A673 (cell line): ENCODE data around the gene TIGD3. TPM values are rescaled to one million over a fixed set of nuclear protein-coding genes. Genes with fewer than 3 reads are reported as not detected.

Experiments
- BruUV-seq: library from RNA; stranded (reverse); fragments of 400-500 nt; replicated peaks from 2 replicates; lab custom pipeline; 2021; lab: Mats Ljungman, UMichigan
- CTCF ChIA-PET: fragments of 300-600 bp; sonication (Branson Sonifier 250); formaldehyde crosslinking; loops from one replicate; lab custom pipeline; 2022; ENCODE audit warnings: antibody characterized with exemption; lab: Charles Lee
- POLR2A ChIA-PET: fragments of 300-600 bp; sonication (Branson Sonifier 250); formaldehyde crosslinking; loops from one replicate; lab custom pipeline; 2022; ENCODE audit warnings: antibody characterized with exemption; ENCODE audit not compliant: low non-redundant PET; lab: Charles Lee
- DNase-seq: peaks from one replicate; pipeline ENCODE4 v3.0.0-alpha.2; 2015; ENCODE audit warnings: low spot score
- H3K27ac ChIP-seq: fragments of 200-600 bp; sonication (generic); 2 replicates; pipeline ENCODE4 v1.5.1; 2016; ENCODE audit warnings: mixed run types, low read depth, mild to moderate bottlenecking, mixed read lengths, antibody characterized with exemption, low read length; ENCODE audit not compliant: poor library complexity, severe bottlenecking
- H3K27me3 ChIP-seq: fragments of 200-600 bp; sonication (generic); replicated peaks from 2 replicates; pipeline ENCODE4 v1.6.1; 2017; ENCODE audit warnings: mixed run types, low read depth, mild to moderate bottlenecking, mixed read lengths, antibody characterized with exemption, low read length; ENCODE audit not compliant: insufficient read depth, poor library complexity
- H3K36me3 ChIP-seq: fragments of 200-600 bp; sonication (generic); 2 replicates; pipeline ENCODE4 v1.6.1; 2016; ENCODE audit warnings: mixed run types, mild to moderate bottlenecking, mixed read lengths, antibody characterized with exemption, low read length; ENCODE audit not compliant: insufficient read depth, poor library complexity, severe bottlenecking
- H3K4me1 ChIP-seq: fragments of 200-600 bp; sonication (generic); 2 replicates; pipeline ENCODE4 v1.6.1; 2017; ENCODE audit warnings: mixed run types, mild to moderate bottlenecking, mixed read lengths, antibody characterized with exemption, low read length; ENCODE audit not compliant: insufficient read depth, poor library complexity, severe bottlenecking
- H3K4me3 ChIP-seq: fragments of 200-600 bp; sonication (generic); 2 replicates; pipeline ENCODE4 v1.5.1; 2016; ENCODE audit warnings: low read depth, mixed run types, mild to moderate bottlenecking, mixed read lengths, low read length; ENCODE audit not compliant: poor library complexity, severe bottlenecking
- H3K9me3 ChIP-seq: fragments of 200-600 bp; sonication (generic); 2 replicates; pipeline ENCODE4 v1.6.1; 2016; ENCODE audit warnings: mixed run types, low read depth, mild to moderate bottlenecking, mixed read lengths, antibody characterized with exemption, low read length; ENCODE audit not compliant: poor library complexity, severe bottlenecking
- EZH2 ChIP-seq: fragments of 200-600 bp; sonication (generic); IDR thresholded peaks from 2 replicates; pipeline ENCODE4 v1.6.1; 2017; ENCODE audit warnings: borderline replicate concordance, low read depth, mild to moderate bottlenecking, mixed read lengths, antibody characterized with exemption, low read length; ENCODE audit not compliant: poor library complexity, severe bottlenecking
- intact Hi-C: fragments of 100-400 bp; cut with micrococcal nuclease; formaldehyde crosslinking; loops from one replicate; pipeline ENCODE4 v1.10.0; 2022; ENCODE audit not compliant: unreplicated experiment
- total RNA-seq: library from RNA; stranded (reverse); gene quantifications from 2 replicates; pipeline ENCODE4 v1.2.3, GENCODE V29; 2021
- TF ChIP-seq, protein P1 (sequence below): fragments of 300-800, 200-600 bp; sonication (generic); conservative IDR thresholded peaks from 2 replicates; pipeline ENCODE4 v1.5.1; 2017; ENCODE audit warnings: low read depth, mild to moderate bottlenecking, antibody characterized with exemption, low read length, moderate library complexity, mixed read lengths

Gene TIGD3
- total RNA-seq, 1 experiment from 2014 or later = 2.3 TPM

DNA sequence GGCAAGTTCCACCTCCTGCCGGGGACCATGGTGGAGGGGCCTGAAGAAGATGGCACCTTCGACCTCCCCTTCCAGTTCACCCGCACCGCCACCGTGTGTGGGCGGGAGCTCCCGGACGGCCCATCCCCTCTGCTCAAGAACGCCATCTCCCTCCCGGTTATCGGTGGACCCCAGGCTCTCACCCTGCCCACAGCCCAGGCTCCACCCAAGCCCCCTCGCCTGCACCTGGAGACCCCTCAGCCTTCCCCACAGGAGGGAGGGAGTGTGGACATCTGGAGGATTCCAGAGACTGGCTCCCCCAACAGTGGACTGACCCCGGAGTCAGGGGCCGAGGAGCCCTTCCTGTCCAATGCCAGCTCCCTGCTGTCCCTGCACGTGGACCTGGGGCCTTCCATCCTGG lies 33.5 kb upstream of the TIGD3 start:
- DNase-seq = no peak
- Histone ChIP-seq H3K27me3 (no peaks in the 10 kb centered on the region), H3K4me1 (peaks cover 5% of the 10 kb centered on the region), H3K27ac (no peak overlapping the region), H3K9me3 (no peaks in the 10 kb centered on the region), H3K36me3 (no peaks in the 10 kb centered on the region), H3K4me3 (no peak overlapping the region)
- ChIA-PET CTCF (no interaction called here), POLR2A (no interaction called here)
- TF ChIP-seq, protein P1, sequence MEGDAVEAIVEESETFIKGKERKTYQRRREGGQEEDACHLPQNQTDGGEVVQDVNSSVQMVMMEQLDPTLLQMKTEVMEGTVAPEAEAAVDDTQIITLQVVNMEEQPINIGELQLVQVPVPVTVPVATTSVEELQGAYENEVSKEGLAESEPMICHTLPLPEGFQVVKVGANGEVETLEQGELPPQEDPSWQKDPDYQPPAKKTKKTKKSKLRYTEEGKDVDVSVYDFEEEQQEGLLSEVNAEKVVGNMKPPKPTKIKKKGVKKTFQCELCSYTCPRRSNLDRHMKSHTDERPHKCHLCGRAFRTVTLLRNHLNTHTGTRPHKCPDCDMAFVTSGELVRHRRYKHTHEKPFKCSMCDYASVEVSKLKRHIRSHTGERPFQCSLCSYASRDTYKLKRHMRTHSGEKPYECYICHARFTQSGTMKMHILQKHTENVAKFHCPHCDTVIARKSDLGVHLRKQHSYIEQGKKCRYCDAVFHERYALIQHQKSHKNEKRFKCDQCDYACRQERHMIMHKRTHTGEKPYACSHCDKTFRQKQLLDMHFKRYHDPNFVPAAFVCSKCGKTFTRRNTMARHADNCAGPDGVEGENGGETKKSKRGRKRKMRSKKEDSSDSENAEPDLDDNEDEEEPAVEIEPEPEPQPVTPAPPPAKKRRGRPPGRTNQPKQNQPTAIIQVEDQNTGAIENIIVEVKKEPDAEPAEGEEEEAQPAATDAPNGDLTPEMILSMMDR = no peak
- no peak for TF ChIP-seq EZH2
- BruUV-seq = no TSS peak
- intact Hi-C loops = no loop called here

- BruUV-seq = no TSS peak
- no peaks in the 10 kb centered on the region for H3K9me3 ChIP-seq
- no peaks in the 10 kb centered on the region for H3K4me1 ChIP-seq
- intact Hi-C loops = no loop called here
- H3K27ac ChIP-seq = no peak overlapping the region
- no peak overlapping the region for H3K4me3 ChIP-seq
- no peak for TF ChIP-seq EZH2
- TF ChIP-seq, protein P1 = no peak
- no peaks in the 10 kb centered on the region for H3K27me3 ChIP-seq
- no peaks in the 10 kb centered on the region for H3K36me3 ChIP-seq
- ChIA-PET POLR2A (no interaction called here), CTCF (no interaction called here)
- DNase-seq = no peak
These were observed 32.6 kb upstream of the TIGD3 start for GRCh38 chr11:65321828-65322485.

- Histone ChIP-seq H3K9me3 (no peaks in the 10 kb centered on the region), H3K4me3 (no peak overlapping the region), H3K36me3 (no peaks in the 10 kb centered on the region), H3K27me3 (no peaks in the 10 kb centered on the region), H3K4me1 (no peaks in the 10 kb centered on the region), H3K27ac (no peak overlapping the region)
- TF ChIP-seq, protein P1 = no peak
- no peak for TF ChIP-seq EZH2
- no TSS peak for BruUV-seq
- CTCF ChIA-PET = no interaction called here
- no peak for DNase-seq
- POLR2A ChIA-PET = no interaction called here
- intact Hi-C loops = no loop called here
These were observed 30.7 kb upstream of the TIGD3 start for GRCh38 chr11:65323813-65324212.
